ENCODE data around the gene TDP1. TPM values are rescaled to one million over a fixed set of nuclear protein-coding genes. Genes with fewer than 3 reads are reported as not detected.

The TDP1 gene
- total and polyA plus RNA-seq, 2 of the 13 experiments (the other 11 are each of a cell fraction or from before 2014, with no cell fraction given) = 16.4 to 31.2 TPM

GRCh38 chr14:90050271-90050670, 94.5 kb downstream of the TDP1 start:
- no peaks in the 10 kb centered on the region for H3K9me3 ChIP-seq (ENCODE audit: low read length)
- TF ChIP-seq SKIL (CRISPR knock-in tag; IDR thresholded peaks at IDR 0.05; ENCODE audit: borderline replicate concordance) = no peak
- TF ChIP-seq CCAR2 (optimal IDR thresholded peaks at IDR 0.05; ENCODE audit: low read depth, low read length) = no peak
- TF ChIP-seq IKZF5 (CRISPR knock-in tag; IDR thresholded peaks at IDR 0.05) = no peak
- TF ChIP-seq NCOA1 (CRISPR knock-in tag; IDR thresholded peaks at IDR 0.05) = no peak
- no peak for TF ChIP-seq ETV6 (CRISPR knock-in tag; conservative IDR thresholded peaks at IDR 0.05)
- TF ChIP-seq SP140L (CRISPR knock-in tag; IDR thresholded peaks at IDR 0.05; ENCODE audit: borderline replicate concordance) = no peak
- H3K4me1 ChIP-seq (ENCODE audit: insufficient read depth, low read length) = peaks cover 8% of the 10 kb centered on the region
- H3K4me3 ChIP-seq (replicated peaks in 1 of 3; ENCODE audit: insufficient read depth in 1 of 3, low read depth in 2 of 3, low read length in 3 of 3) = no peak overlapping the region
- in situ Hi-C loops (cut with HindIII; ENCODE audit: extremely low pct_ligation_motif_present, low pct_unique_long_range_greater_than_20kb) (no loop called here), intact Hi-C loops (cut with micrococcal nuclease; ENCODE audit: unreplicated experiment) (no loop called here)
- DNase-seq (ENCODE audit: low spot score) (no peak), FAIRE-seq (no peak), ATAC-seq (no peak)
- H2AFZ ChIP-seq (ENCODE audit: low read length) = no peak overlapping the region
- H3K27ac ChIP-seq (ENCODE audit: extremely low read length, insufficient read depth, low read length) = no peak overlapping the region
- H3K36me3 ChIP-seq (replicated peaks in 1 of 2; ENCODE audit: control insufficient read depth in 1 of 2, insufficient read depth in 2 of 2, low read length in 2 of 2) = no peaks in the 10 kb centered on the region
- H4K20me1 ChIP-seq (ENCODE audit: insufficient read depth, low read length) = no peaks in the 10 kb centered on the region
- no TSS peak for BruUV-seq (replicated peaks)
- ChIA-PET CTCF (ENCODE audit: low intra/inter-chr PET ratio, low total read pairs) (no interaction called here), POLR2A (no interaction called here)
- WGBS (ENCODE audit: low lambda C conversion rate) = 60% methylated on average over 4 of the region's 4 CpGs
- H3K9ac ChIP-seq (ENCODE audit: insufficient read depth, low read depth, low read length) = no peak overlapping the region
- H3K4me2 ChIP-seq (ENCODE audit: low read depth, low read length) = no peak overlapping the region
- H3K79me2 ChIP-seq (ENCODE audit: insufficient read depth, low read length) = no peaks in the 10 kb centered on the region
- H3K27me3 ChIP-seq (ENCODE audit: control insufficient read depth in 1 of 2, insufficient read depth in 2 of 2, low read length in 2 of 2) = 0 out of 5 replicates have a peak, but pooled peaks cover 0 to 1% of the 10 kb centered on the region in 2 experiments

Data from HepG2 (cell line).